HL-60/S4 treated with phorbol 12-myristate 13-acetate at 8.2 ng/mL for 4 days and 3 days (cell line): ENCODE results near the gene MSMB.
"Not testable (repeated sequence)": the region's sequence is repeated elsewhere in the genome, so short reads cannot be mapped to it uniquely, and the experiment has no call there.

Experiments
- in situ Hi-C: fragments of 300-500 bp; cut with MboI; formaldehyde crosslinking; loops from 2 replicates; pipeline ENCODE4 v1.15.0; 2022; ENCODE audit warnings: low sequenced_read_pairs

Gene MSMB

DNA sequence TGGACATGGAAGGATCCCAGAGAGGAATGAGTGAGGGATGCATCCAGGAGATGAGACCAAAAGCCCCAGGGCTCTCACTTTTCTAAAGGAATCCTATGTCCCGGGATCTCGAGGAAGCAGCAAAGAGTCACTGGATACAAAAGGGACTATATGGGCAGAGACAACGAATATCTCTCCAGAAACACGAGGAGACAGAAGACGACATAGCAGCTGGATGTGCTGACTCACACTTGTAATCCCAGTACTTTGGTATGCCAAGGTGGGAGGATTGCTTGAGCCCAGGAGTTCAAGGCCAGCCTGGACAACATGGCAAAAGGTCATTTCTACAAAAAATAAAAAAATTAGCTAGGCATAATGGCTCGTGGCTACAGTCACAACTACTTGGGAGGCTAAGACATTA is 24.7 kb upstream of the MSMB start:
- in situ Hi-C loops, result no loop called here

DNA sequence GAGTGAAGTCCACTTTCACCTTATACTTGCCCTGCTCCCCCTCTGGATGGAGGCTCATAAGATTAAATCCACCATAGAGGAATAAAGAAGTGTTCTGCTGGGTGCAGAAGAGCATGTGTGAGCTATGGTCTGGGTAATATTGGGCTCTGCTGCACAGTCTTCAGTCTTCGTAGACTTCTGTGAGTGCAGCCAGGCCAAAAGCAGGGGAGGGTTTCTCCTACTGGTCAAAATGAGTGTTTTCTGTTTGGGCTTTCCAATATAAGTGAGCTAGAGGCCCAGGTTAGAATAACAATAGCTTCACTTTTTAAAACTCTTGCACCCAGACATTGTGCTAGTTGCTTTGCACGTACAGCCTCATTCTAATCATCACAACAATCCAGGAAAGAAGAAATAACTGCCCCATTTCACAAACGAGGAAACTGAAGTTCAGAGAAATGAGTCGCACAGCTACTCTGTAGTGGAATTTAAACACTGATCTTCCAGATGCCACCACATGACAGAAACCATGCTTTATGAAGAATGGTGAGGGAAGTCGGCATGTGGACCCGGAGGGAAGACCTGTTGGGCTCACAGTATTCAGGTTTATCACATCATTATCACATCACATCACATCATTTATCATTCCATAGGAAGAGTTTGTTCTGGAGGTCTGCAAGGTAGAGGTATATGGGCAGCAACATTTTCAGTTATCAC is 23.8 kb upstream of the MSMB start:
- in situ Hi-C loops, result no loop called here

DNA sequence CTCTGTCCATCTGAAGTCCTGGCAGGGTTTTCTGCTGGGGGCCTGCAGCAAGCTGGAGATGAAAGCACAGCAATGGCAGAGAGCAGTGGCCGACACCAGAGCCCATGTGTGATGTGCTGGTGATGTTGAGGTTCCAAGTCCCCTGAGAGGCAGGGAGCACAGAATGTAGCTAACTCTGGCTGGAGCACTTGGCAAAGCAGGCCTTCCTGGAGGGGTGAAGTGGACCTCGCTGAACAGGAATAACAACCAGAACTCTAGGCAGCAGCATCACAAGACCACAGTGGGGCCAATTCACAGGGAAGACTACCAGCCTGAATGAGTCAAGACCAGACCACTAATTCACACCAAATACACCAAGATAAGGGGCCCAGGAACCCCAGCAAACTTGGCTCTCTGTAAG is 22.8 kb upstream of the MSMB start:
- in situ Hi-C loops, result no loop called here

DNA sequence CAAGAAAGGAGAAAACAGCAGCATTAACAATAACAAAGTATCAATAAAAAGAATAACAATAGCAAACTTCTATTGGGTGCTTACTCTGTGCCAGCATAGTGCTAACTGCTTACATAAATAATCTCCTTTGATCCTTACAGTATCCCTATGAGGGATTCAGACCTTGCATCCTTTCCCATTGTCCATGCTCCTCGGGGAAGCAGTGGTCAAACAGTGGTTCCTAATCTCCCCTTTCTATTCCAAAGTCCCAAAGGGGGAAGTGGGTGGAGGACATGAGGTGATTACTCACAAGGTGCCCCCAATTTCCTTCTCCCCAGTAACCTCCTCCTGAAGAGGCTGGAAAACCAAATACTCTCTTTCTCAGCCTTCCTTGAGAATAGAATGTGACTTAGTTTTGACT is 22.0 kb upstream of the MSMB start:
- in situ Hi-C loops, result no loop called here

DNA sequence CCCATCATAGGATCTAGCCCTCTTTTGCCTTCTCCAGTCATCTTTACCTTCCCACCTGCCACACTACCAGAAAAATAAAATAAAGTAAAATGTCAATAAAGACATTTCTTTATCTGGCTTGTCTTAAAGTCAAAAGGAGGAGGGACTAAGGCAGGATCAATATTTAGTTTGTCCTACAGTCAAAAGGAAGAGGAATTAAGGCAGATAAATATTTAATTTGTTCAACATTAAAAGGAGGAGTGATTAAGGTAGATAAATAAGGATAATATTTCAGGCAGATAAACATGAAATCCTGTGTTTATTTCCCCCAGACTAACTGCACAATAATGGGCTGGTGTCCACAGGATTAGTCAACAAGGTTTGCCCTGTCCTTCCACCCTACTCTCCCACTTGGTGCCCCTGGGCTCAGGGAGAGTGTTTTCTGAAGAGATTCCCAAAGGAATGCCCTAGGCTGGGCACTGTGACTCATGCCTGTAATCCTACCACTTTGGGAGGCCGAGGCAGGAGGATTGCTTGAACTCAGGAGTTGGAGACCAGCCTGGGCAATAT is 18.3 kb upstream of the MSMB start:
- in situ Hi-C loops, result no loop called here

DNA sequence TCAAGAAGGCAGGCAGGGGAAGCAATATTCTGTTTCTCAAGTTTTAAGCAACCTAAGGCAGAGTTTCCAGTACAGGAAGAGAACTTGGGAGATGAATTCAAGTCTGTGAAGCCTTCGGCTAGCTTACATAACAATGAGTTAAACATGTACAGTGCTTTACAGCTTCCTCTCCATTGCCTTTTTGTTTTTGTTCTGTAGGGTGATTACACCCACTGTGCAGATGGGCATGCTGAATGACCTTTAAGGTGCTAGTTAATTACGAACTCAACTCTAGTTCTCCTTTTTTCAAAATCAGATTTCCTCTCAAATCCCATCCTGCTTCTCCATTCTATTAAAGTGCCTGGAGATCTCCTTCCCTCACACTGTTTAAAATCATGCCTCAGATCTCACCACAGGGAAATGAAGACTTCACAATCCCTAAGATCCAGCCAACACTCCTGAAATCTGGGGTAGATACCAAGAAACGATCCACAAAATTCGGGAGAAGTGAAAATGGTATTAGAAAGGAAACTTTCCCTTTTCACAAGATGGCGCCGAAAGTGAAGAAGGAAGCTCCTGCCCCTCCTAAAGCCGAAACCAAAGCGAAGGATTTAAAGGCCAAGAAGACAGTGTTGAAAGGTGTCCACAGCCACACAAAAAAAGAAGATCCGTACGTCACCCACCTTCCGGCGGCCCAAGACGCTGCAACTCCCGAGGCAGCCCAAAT is 16.8 kb upstream of the MSMB start:
- in situ Hi-C loops, result no loop called here

DNA sequence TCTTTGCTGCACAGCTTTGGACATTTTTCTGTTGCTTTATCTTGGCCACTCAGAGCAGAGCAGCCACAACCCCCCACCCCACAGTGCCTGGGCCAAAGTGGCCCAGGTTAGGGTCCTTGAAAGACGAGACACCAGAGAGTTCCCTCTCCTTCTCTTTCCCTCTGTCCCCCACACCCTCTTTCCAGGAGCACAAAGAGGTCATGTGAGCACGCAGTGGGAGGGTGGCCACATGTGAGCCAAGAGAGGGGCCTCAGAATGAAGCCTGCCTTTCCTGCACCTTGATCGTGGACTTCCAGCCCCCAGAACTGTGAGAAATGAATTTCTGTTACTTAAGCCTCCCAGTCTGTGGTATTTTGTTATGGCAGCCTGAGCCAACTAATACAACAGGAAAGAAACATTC is 14.6 kb upstream of the MSMB start:
- in situ Hi-C loops, result no loop called here

DNA sequence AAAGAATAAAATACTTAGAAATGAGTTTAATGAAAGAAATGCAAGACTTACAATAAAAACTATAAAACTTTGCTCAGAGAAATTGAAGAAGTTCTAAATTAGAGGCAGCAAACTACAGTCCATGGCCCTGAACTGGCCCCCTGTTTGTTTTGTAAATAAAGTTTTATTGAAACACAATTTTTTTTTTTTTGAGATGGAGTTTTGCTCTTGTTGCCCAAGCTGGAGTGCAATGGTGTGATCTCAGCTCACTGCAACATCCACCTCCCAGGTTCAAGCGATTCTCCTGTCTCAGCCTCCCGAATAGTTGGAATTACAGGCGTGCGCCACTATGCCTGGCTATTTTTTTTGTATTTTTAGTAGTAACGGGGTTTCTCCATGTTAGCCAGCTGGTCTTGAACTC is 11.9 kb upstream of the MSMB start:
- in situ Hi-C loops, result not testable (repeated sequence)

DNA sequence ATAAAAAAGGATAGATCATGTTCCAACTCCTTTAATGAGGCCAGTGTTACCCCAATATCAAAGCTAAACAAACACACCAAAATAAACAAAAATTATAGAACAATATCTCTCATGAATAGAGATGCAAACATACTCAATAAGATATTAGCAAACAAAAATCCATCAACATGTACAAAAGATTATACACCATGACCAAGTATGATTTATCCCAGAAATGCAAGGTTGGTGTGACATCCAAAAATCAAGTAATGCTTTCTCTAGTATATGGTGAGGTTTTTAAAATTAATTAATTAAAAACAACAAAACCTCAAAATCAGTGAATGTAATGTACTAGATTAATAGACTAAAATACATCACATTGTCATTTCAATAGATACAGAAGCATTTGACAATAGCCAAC is 11.0 kb upstream of the MSMB start:
- in situ Hi-C loops, result no loop called here

DNA sequence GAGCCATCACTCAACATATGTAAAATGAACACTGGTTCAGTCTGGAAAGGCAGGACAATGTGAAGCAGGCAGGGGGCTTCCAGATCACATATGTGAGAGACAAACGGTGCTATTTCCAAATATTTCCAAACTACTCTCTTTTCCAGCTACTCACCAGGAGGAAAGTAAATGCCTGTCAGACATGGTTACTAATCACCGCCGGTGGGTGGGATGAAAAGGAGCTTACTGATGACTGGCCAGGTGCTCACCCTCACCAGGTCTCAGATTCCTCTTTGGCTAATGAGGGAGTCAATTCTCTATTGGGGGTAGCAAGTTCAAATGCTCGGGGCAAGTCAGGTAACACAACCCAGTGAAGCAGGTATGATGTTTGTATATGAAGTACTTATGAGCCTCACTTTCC is 9.7 kb upstream of the MSMB start:
- in situ Hi-C loops, result no loop called here

DNA sequence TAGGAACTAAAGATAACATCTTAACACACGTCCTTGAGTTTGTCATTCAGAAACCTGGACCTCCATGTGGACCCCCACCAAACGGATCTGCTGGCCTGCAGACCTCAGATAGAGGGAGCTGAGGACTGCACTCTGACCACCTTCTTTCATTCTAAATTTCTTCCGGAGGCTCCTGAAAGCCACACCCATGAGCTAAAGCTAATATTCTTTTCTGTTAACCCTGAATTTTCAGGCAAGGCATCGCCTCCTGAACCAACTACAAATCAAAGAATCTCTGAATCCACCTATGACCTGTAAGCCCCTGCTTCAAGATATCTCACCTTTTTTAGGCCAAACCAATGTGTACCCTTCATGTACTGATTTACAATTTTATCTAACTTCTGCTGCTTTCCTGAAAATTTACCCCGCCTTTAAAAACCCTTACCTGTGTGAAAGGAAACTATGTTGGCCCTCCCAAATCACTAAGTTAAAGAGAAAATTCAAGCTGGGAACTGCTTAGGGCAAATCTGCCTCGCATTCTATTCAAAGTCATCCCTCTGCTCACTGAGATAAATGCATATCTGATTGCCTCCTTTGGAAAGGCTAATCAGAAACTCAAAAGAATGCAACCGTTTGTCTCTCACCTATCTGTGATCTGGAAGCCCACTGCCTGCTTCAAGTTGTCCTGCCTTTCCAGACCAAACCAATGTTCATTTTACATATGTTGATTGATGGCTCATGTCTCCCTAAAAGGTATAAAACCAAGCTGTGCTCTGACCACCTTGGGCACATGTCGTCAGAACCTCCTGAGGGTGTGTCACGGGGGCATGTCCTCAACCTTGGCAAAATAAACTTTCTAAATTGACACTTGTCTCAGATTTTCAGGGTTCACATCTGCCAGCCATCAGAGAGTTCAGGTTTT is 7.7 kb upstream of the MSMB start:
- in situ Hi-C loops, result no loop called here

DNA sequence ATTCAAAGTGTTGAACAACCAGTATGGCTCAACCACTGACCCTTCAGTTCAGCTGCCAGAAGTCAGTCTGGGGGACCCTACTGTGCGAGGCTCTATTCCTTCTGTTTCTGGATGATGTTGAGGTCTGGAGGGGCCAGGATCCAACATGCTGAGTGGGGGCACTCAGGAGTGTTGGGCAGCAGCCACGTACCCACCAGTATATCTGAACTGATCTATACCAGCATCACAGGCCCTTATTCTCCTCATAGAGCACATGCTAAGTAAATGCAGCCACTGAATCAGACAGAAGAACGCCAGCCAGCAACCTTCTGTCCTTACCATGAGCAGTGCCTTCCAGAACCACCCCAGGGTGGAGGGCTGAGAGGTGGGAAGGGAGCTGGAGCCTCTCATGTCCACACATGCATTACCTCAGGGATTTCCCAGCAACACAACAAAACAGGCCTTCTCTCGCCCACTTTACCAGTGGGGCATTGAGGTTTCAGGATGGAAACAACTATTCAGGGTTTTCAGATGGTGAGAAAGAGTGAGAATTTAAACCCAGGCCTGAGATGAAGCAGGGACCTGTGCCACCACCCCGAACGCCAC is 6.8 kb upstream of the MSMB start:
- in situ Hi-C loops, result no loop called here

DNA sequence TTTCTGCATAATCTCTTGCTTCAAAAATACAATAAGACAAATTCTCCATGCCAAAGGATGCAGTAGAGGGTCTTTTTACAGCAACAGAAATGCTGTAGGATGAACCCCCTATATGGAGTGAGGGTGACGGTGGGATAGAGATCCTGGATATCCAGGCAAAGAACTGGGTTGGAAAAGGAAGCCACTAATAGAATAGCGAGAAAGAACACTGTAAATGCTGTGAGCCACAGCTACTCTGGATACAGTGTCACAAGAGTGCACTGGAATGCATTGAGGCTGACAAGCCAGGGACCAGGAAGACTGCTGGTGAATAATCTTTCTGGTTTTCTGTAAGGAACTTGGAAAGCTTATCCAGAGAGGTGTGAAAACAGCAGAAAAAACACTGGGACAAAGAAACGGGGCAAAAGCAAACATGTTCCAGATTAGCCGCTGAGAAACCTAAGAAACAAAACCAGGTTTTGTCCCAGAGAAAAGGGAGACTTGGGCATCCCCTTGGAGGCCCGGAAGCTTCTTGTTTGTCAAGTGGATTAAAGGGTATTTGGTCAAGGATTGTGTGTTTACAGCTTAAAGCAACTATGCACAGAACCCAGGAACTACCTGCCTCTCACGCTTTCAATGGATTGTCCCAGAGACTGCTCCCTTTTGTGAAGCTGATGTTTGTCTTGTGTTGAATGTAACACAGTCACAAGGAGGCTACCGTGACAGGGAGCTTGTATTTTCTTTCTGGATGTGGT is 6.2 kb upstream of the MSMB start:
- in situ Hi-C loops, result no loop called here

DNA sequence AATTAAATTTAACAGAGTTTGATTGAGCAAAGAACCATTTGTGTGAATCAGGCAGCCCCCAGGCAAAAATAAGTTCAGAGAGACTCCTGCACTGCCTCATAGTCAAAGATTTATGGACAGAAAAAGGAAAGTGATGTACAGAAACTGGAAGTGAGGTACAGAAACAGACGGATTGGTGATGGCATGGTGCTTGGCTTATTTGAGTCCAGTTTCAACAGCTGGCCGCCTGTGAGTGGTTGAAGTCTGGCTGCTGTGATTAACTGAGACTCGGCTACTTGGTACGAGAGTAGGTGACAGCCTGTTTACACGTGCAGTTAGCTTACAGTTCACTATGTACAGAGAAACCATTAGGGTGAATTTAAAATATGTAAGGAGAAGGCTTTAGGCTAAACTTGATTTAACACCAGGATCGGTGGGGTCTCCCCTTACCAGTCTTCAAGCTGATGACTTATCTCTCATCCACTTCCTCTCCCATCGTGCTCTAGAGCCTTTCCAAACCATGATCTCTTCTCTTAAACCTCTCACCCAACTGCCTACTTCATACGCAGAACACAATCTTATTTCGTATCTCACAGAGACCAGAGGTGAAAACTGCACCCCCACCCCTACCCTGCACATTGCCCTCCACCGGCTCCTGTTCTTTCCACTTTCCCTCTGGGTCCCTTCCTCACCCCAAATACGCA is 5.0 kb upstream of the MSMB start:
- in situ Hi-C loops, result no loop called here

DNA sequence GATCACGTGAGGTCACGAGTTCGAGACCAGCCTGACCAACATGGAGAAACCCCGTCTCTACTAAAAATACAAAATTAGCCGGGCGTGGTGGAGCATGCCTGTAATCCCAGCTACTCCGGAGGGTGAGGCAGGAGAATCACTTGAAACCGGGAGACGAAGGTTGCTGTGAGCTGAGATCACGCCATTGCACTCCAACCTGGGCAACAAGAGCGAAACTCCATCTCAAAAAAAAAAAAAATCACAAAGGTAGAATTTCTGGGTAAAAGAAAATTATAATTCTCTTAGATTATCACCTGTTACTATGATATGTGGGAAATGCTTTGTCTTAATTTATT is 3.4 kb upstream of the MSMB start:
- in situ Hi-C loops, result not testable (repeated sequence)

DNA sequence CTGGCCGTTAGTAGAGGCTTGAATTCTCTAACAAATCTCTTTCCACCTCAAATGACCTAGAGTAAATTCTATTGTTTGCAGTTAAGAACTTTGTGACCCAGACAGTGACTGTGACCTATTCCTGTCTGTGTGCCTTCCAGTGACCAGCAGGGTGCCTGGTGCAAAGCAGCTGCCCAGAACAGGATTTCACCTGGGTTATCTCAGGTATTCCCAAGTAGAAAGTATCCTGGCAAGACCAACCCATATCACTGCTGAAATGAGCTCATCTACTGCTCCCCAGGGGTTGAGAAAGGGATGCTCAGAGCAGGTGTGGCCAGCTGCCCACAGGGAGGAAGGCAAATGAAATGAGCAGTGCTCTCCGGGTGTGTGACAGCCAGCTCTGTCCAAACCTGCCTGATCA is 2.1 kb upstream of the MSMB start:
- in situ Hi-C loops, result no loop called here

DNA sequence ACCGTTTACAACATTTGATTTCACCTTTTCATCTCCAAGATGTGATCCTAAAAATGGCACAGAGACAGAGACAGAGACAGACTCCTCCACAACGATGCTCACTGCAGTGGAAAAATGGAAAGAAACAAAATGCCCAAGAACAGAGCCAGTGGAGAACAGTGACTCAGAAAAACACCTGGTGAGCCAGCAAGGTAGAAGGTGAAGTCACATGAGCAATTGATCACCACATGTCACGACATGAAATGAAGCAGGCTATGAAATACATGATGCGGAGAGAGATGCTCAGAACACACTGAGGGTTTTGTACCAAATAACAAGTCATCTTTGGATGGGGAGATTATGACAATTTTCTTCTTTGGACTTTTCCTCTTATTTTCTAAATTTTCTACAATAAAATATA is 3.5 kb downstream of the MSMB start:
- in situ Hi-C loops, result no loop called here

DNA sequence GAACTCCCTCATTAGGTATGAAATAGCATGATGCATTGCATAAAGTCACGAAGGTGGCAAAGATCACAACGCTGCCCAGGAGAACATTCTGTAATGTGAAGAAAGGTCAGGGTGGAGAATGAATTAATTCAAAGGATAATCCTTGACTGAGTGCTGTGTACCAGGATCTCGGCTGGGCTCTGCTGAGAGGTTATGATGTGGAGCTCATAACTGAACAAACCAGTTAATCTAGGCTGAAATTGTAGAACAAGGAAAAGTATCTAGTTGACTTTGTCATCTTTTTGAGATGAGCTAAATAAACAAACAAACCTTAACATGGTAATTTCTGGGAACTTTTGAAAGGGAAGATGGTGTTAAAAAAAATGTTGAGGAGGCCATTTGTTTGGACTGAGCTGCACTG is 6.1 kb downstream of the MSMB start:
- in situ Hi-C loops, result no loop called here

DNA sequence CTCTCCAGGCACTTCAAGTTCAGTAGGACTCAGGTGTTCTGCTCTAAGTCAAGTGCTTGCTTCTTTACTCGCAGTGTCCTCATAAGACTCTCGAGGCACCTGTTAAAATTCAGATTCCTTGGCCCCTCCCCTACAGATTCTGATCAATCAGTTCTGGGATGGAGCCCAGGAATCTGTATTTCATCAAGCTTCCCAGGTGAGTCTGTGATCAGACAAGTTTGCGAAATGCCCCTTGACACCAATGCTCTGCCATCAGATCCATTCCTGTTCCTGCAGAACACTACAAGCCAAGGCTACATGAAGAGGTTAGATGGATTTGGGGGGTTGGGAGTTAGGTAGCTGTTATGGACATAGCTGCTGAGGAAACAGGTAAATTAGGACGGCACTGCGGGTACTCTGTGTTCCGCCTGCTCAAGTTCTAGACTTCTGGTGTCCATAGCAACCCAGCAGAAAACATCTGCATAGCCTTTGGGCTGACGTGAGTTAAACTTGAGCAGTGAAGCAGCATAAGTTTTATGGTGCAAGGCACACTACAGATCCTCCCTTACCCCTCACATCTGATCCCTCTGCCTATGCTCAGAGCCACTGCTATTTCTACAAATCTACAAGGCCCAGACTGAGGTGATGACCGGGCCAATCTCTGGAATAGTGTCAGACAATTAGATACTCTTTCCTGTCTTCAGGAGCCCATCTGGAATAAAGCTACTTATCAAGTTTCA is 8.8 kb downstream of the MSMB start:
- in situ Hi-C loops, result no loop called here
